Caki2 (cell line): Measurements from ENCODE around the gene ATP12A. TPM values are rescaled to one million over a fixed set of nuclear protein-coding genes. Genes with fewer than 3 reads are reported as not detected.

Source experiments
- DNase-seq: peaks from one replicate; pipeline ENCODE4 v3.0.0-alpha.2; 2015; ENCODE audit warnings: low read depth
- in situ Hi-C: cut with HindIII; loops from 2 replicates; pipeline ENCODE4 v1.10.0; 2016; ENCODE audit warnings: low sequenced_read_pairs, low pct_unique_long_range_greater_than_20kb, mixed read lengths
- total RNA-seq: library from RNA; depleted of rRNA; stranded (reverse); fragments of >200 nt; shearing (Covaris generic); gene quantifications from 2 replicates; pipeline ENCODE4 v1.2.3, GENCODE V29; 2014; ENCODE audit warnings: low replicate concordance

Gene ATP12A
- total RNA-seq, 1 experiment from 2014 or later, result not detected

- in situ Hi-C loops, result no loop called here
- no peak for DNase-seq
Measured at GRCh38 chr13:24661713-24662112, 18.5 kb upstream of the ATP12A start.

GRCh38 chr13:24662195-24663088, 17.8 kb upstream of the ATP12A start:
- in situ Hi-C loops, result no loop called here

GRCh38 chr13:24663089-24663395, 17.2 kb upstream of the ATP12A start:
- in situ Hi-C loops, result no loop called here
- DNase-seq, result no peak

More at GRCh38 chr13:24662195-24663088, 17.8 kb upstream of the ATP12A start:
- DNase-seq, result no peak

GRCh38 chr13:24663586-24663985, 16.6 kb upstream of the ATP12A start:
- in situ Hi-C loops, result no loop called here
- DNase-seq, result no peak

GRCh38 chr13:24664726-24665409, 15.3 kb upstream of the ATP12A start:
- in situ Hi-C loops, result no loop called here
- DNase-seq, result no peak

- in situ Hi-C loops, result no loop called here
- DNase-seq, result no peak
Measured at GRCh38 chr13:24668511-24668910, 11.7 kb upstream of the ATP12A start.

- in situ Hi-C loops, result no loop called here
- no peak for DNase-seq
Measured at GRCh38 chr13:24668955-24669582, 11.1 kb upstream of the ATP12A start.

GRCh38 chr13:24670174-24670573, 10.0 kb upstream of the ATP12A start:
- in situ Hi-C loops, result no loop called here
- DNase-seq, result no peak

GRCh38 chr13:24670961-24671381, 9.2 kb upstream of the ATP12A start:
- in situ Hi-C loops, result no loop called here
- no peak for DNase-seq

GRCh38 chr13:24671386-24672113, 8.7 kb upstream of the ATP12A start:
- in situ Hi-C loops, result no loop called here
- DNase-seq, result peak; percentile 78

- in situ Hi-C loops, result no loop called here
- DNase-seq, result peak; percentile 28
Measured at GRCh38 chr13:24672141-24673132, 7.8 kb upstream of the ATP12A start.

- no peak for DNase-seq
- in situ Hi-C loops, result no loop called here
Measured at GRCh38 chr13:24675806-24676570, 4.2 kb upstream of the ATP12A start.

GRCh38 chr13:24678151-24678550, 2.1 kb upstream of the ATP12A start:
- in situ Hi-C loops, result no loop called here

GRCh38 chr13:24679686-24680085, 522 bp upstream of the ATP12A start:
- no peak for DNase-seq
- in situ Hi-C loops, result no loop called here

More at GRCh38 chr13:24678151-24678550, 2.1 kb upstream of the ATP12A start:
- no peak for DNase-seq

GRCh38 chr13:24680921-24681604, 855 bp downstream of the ATP12A start:
- in situ Hi-C loops, result no loop called here
- DNase-seq, result no peak

- no peak for DNase-seq
- in situ Hi-C loops, result no loop called here
Measured at GRCh38 chr13:24681930-24682329, 1.7 kb downstream of the ATP12A start.
